Mesothelial cell of epicardium (in vitro differentiated cells): ENCODE measurements around the gene IL17RC. TPM values are rescaled to one million over a fixed set of nuclear protein-coding genes. Genes with fewer than 3 reads are reported as not detected.

Source experiments
- DNase-seq, 2 experiments: peaks; one replicate each; pipeline ENCODE4 v3.0.0; 2021; ENCODE audit warnings: low spot score in 2 of 2; ENCODE audit not compliant: unreplicated experiment in 2 of 2
- H3K27ac Mint-ChIP-seq: 2 replicates; pipeline ENCODE4 v1.8.0; 2021; ENCODE audit warnings: mixed read lengths
- H3K27me3 Mint-ChIP-seq: 2 replicates; pipeline ENCODE4 v1.8.0; 2021; ENCODE audit warnings: low read depth, mixed read lengths
- H3K36me3 Mint-ChIP-seq: 2 replicates; pipeline ENCODE4 v1.8.0; 2021; ENCODE audit warnings: mixed read lengths
- H3K4me1 Mint-ChIP-seq: 2 replicates; pipeline ENCODE4 v1.8.0; 2021; ENCODE audit warnings: mixed read lengths
- H3K4me3 Mint-ChIP-seq: 2 replicates; pipeline ENCODE4 v1.8.0; 2021; ENCODE audit warnings: mild to moderate bottlenecking, moderate library complexity, mixed read lengths
- H3K9me3 Mint-ChIP-seq: 2 replicates; pipeline ENCODE4 v1.8.0; 2021; ENCODE audit warnings: mixed read lengths
- total RNA-seq: library from RNA; stranded (reverse); gene quantifications from 3 replicates; pipeline ENCODE4 v1.2.1, GENCODE V29; 2021
- TF ChIP-seq, protein P1 (sequence below): fragments of 200-600 bp; sonication (generic); IDR thresholded peaks from one replicate; pipeline ENCODE4 v1.5.0; 2021; ENCODE audit warnings: antibody characterized with exemption; ENCODE audit not compliant: unreplicated experiment

The IL17RC gene
- total RNA-seq, 1 donor from 2014 or later: 30.2 TPM

DNA sequence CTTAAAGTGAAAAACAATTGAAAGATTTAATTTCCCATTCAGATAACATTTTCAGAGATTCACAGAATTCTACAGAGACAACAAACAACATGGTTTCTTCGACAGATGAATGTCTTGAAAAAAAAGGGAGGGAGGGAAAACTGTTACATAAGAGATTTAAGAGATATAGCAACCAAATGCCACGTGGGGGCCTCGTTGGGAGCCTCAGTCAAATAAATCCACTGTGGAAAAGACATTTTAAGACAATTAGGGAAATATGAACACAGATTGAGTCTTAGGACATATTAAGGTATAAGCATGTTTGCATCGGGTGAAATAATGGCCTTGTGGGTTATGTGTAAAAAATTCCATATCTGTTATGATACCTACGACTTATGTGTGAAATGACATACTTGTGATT lies 40.3 kb downstream of the IL17RC start:
- Mint-ChIP-seq H3K36me3 (no peaks in the 10 kb centered on the region), H3K27ac (no peak overlapping the region), H3K27me3 (no peaks in the 10 kb centered on the region), H3K9me3 (no peaks in the 10 kb centered on the region), H3K4me1 (peaks cover 15% of the 10 kb centered on the region), H3K4me3 (no peak overlapping the region)
- DNase-seq: no peak
- TF ChIP-seq, protein P1, sequence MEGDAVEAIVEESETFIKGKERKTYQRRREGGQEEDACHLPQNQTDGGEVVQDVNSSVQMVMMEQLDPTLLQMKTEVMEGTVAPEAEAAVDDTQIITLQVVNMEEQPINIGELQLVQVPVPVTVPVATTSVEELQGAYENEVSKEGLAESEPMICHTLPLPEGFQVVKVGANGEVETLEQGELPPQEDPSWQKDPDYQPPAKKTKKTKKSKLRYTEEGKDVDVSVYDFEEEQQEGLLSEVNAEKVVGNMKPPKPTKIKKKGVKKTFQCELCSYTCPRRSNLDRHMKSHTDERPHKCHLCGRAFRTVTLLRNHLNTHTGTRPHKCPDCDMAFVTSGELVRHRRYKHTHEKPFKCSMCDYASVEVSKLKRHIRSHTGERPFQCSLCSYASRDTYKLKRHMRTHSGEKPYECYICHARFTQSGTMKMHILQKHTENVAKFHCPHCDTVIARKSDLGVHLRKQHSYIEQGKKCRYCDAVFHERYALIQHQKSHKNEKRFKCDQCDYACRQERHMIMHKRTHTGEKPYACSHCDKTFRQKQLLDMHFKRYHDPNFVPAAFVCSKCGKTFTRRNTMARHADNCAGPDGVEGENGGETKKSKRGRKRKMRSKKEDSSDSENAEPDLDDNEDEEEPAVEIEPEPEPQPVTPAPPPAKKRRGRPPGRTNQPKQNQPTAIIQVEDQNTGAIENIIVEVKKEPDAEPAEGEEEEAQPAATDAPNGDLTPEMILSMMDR: no peak

DNA sequence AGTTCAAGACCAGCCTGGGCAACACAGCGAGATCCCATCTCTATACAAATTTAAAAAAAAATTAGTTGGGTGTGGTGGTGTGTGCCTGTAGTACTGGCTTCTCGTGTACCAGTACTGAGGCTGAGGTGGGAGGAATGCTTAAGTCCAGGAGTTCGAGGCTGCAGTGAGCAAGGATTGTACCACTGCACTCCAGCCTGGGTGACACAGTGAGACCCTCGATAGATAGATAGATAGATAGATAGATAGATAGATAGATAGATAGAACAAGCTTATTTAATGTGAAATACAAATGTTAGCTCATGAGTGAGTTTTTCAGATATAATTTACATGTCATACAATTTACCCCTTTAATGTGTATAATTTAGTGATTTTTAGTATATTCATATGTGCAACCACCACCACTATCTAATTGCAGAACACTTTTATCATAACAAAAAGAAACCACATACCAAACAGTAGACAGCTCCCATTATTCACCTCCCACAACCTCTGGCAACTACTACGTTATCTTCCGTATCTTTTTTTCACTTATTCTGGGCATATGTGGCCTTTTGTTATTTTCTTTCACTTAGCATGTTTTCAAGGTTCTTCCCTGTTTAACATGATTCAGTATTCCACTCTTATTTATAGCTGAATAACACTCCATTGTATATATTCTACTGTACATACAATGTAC lies 48.4 kb downstream of the IL17RC start:
- DNase-seq: no peak
- TF ChIP-seq, protein P1: no peak
- Mint-ChIP-seq H3K9me3 (peaks cover 4% of the 10 kb centered on the region), H3K4me1 (no peaks in the 10 kb centered on the region), H3K4me3 (no peak overlapping the region), H3K36me3 (peaks cover 43% of the 10 kb centered on the region), H3K27me3 (no peaks in the 10 kb centered on the region), H3K27ac (no peak overlapping the region)

DNA sequence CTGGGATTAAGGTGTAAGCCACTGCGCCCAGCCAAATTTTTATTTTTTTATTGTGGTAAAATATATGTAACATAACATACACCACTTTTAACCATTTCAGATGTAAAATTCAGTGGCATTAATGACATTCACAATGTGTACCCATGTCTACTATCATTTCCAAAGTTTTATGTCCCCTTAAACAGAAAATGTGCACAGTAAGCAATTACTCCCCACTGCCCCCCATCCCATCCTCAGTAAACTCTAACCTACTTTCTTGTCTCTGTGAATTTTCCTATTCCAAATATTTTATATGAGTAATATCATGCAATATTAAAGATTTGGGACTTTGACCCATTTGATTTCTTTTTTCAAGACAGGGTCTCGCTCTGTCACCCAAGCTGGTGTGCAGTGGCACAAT lies 49.9 kb downstream of the IL17RC start:
- no peak overlapping the region for H3K4me3 Mint-ChIP-seq
- H3K27ac Mint-ChIP-seq: no peak overlapping the region
- H3K27me3 Mint-ChIP-seq: no peaks in the 10 kb centered on the region
- H3K4me1 Mint-ChIP-seq: no peaks in the 10 kb centered on the region
- H3K9me3 Mint-ChIP-seq: peaks cover 4% of the 10 kb centered on the region
- peaks cover 50% of the 10 kb centered on the region for H3K36me3 Mint-ChIP-seq
- no peak for DNase-seq
- TF ChIP-seq, protein P1: no peak

DNA sequence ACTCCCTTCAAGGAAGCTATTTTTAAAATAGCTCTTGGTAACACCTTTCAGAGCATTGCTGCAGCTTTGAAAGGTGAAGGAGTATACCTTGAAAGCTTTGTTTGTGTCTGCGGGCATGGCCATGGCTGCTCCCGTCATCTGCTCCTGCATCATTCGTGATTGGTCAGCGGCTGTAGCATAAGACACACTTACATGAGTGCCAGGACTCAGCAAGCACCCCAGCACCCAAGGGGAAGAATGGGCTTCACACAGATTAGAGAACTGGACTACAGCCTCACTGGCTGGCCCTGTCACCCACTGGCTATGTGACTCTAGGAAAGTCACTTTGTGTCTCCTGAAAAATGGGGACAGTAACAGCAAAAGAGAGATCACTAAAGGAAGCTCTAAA lies 52.7 kb downstream of the IL17RC start:
- TF ChIP-seq, protein P1: no peak
- Mint-ChIP-seq H3K4me3 (no peak overlapping the region), H3K27ac (no peak overlapping the region), H3K36me3 (peaks cover 52% of the 10 kb centered on the region), H3K27me3 (no peaks in the 10 kb centered on the region), H3K9me3 (peaks cover 4% of the 10 kb centered on the region), H3K4me1 (no peaks in the 10 kb centered on the region)
- no peak for DNase-seq

DNA sequence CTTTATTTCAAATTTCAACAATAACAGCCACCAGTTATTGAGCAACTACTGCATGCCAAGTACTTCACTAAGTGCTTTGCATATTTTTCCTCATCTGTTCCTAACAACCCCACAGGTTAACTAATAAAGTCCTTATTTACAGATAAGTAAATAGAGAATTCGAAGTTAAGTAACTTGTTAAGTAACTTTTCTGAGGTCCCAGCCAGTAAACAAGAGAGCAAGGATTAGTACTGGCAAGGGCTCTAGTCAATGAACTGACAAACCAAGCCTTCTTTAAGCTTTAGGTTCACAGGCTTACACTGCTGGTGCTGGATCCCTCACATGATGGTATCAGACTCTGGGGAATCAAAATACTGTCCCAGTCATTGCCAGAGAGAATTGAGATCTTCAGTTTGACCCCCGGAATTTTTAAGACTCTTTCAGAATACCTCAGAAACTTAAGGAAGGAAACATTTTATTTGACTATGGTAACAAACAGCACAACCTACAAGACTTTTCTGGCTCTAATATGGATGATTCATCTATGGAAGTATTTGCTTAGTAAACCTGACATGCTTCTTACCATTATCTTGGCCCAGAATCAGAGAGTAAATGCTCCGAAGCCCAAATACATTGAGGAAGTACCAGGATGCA lies 53.2 kb downstream of the IL17RC start:
- Mint-ChIP-seq H3K27ac (no peak overlapping the region), H3K27me3 (no peaks in the 10 kb centered on the region), H3K4me3 (no peak overlapping the region), H3K4me1 (no peaks in the 10 kb centered on the region), H3K36me3 (peaks cover 53% of the 10 kb centered on the region), H3K9me3 (peaks cover 4% of the 10 kb centered on the region)
- TF ChIP-seq, protein P1: no peak
- no peak for DNase-seq
